K562 (cell line): ENCODE measurements around the gene IL37. TPM values are rescaled to one million over a fixed set of nuclear protein-coding genes. Genes with fewer than 3 reads are reported as not detected.

ENCODE experiments used
- CREB1 ChIP-seq, 2 experiments: sonication (generic) in 1 of 2; formaldehyde crosslinking in 1 of 2; IDR thresholded peaks; 2 replicates each; pipeline versions ENCODE4 v1.6.1 to v1.8.0; 2012 to 2022; ENCODE audit warnings: inconsistent platforms in 1 of 2, mild to moderate bottlenecking in 1 of 2, missing genetic modification reagents in 1 of 2, moderate library complexity in 1 of 2
- E2F8 ChIP-seq: fragments of 450-650 bp; IDR thresholded peaks from 2 replicates; pipeline ENCODE4 v1.7.1; 2018; ENCODE audit warnings: mild to moderate bottlenecking, low read depth; ENCODE audit not compliant: partially characterized antibody
- FOXK1 ChIP-seq: sonication (generic); formaldehyde crosslinking; IDR thresholded peaks from 2 replicates; pipeline ENCODE4 v1.8.0; 2022; ENCODE audit warnings: missing genetic modification reagents, mild to moderate bottlenecking, borderline replicate concordance
- FOXP4 ChIP-seq: sonication (generic); formaldehyde crosslinking; IDR thresholded peaks from 2 replicates; pipeline ENCODE4 v1.8.0; 2022; ENCODE audit warnings: mild to moderate bottlenecking, missing genetic modification reagents, borderline replicate concordance
- IRF2 ChIP-seq: sonication (generic); formaldehyde crosslinking; IDR thresholded peaks from 2 replicates; pipeline ENCODE4 v1.8.1; 2022; ENCODE audit warnings: mild to moderate bottlenecking, missing genetic modification reagents
- JUN ChIP-seq, 2 experiments: sonication (generic) in 1 of 2; formaldehyde crosslinking in 1 of 2; IDR thresholded peaks; 2 replicates each; pipeline versions ENCODE4 v1.6.1 to v1.8.0; 2012 to 2022; ENCODE audit warnings: borderline replicate concordance in 2 of 2, mild to moderate bottlenecking in 2 of 2, improper control_type of control experiment in 1 of 2, low read depth in 1 of 2, low read length in 1 of 2, missing genetic modification reagents in 1 of 2
- NCOA2 ChIP-seq, 2 experiments: fragments of 450-650 bp; IDR thresholded peaks; 2 replicates each; pipeline ENCODE4 v1.6.1; 2018; ENCODE audit warnings: mild to moderate bottlenecking in 2 of 2, moderate library complexity in 1 of 2; ENCODE audit not compliant: partially characterized antibody in 2 of 2
- NR2C2 ChIP-seq, 2 experiments: fragments of 200-800 bp in 1 of 2; sonication (Bioruptor generic) in 1 of 2; sonication (generic) in 1 of 2; formaldehyde crosslinking in 1 of 2; IDR thresholded peaks; 2 replicates each; pipeline versions ENCODE4 v1.6.1 to v1.8.0; 2016 to 2022; ENCODE audit warnings: mild to moderate bottlenecking in 1 of 2, missing compliant biosample characterization in 1 of 2, missing genetic modification characterization in 1 of 2, missing genetic modification reagents in 1 of 2
- RBBP5 ChIP-seq: fragments of 200-600 bp; sonication (generic); IDR thresholded peaks from 2 replicates; pipeline ENCODE4 v1.6.1; 2012; ENCODE audit warnings: borderline replicate concordance, mild to moderate bottlenecking, low read length, control low read depth, inconsistent platforms; ENCODE audit not compliant: insufficient read depth, poor library complexity, severe bottlenecking
- RNF219 ChIP-seq: fragments of 250-450 bp; sonication (Bioruptor Pico); IDR thresholded peaks from 2 replicates; pipeline ENCODE4 v1.5.0; 2022; ENCODE audit warnings: mild to moderate bottlenecking
- SAFB2 ChIP-seq: fragments of 200-400 bp; formaldehyde crosslinking; IDR thresholded peaks from 2 replicates; pipeline ENCODE4 v1.6.1; 2018; ENCODE audit warnings: borderline replicate concordance, low read length, low read depth, moderate library complexity; ENCODE audit not compliant: severe bottlenecking
- TAL1 ChIP-seq: fragments of 450-650 bp; IDR thresholded peaks from 2 replicates; pipeline ENCODE4 v1.6.1; 2016; ENCODE audit warnings: mild to moderate bottlenecking
- XRCC4 ChIP-seq: IDR thresholded peaks from one replicate; pipeline ENCODE4 v1.6.1; 2011; ENCODE audit not compliant: insufficient read depth, insufficient read length; ENCODE audit errors: extremely low read depth
- ZBTB33 ChIP-seq: sonication (generic); formaldehyde crosslinking; IDR thresholded peaks from 2 replicates; pipeline ENCODE4 v1.8.1; 2023; ENCODE audit warnings: mild to moderate bottlenecking, missing genetic modification reagents
- ZKSCAN8 ChIP-seq: fragments of 200-800 bp; sonication (Bioruptor generic); IDR thresholded peaks from 2 replicates; pipeline ENCODE4 v1.6.1; 2016; ENCODE audit warnings: missing genetic modification characterization, missing compliant biosample characterization
- polyA plus RNA-seq, 8 experiments: library from polyadenylated mRNA; depleted of rRNA in 4 of 8; stranded (reverse) in 5 of 8; unstranded in 3 of 8; fragments of >200 nt; fragmentation: Nextera tagmentation in 2 of 8; fragmentation: Illumina TruSeq in 1 of 8; extraction: Ambion mirVana in 2 of 8; extraction: Trizol in 1 of 8; gene quantifications; 2 replicates each; pipeline versions ENCODE4 v1.2.1 to v1.2.3, GENCODE V29; 2011 to 2014; ENCODE audit warnings: inconsistent platforms in 1 of 8, missing spikeins in 1 of 8
- total RNA-seq, 7 experiments: library from RNA; depleted of rRNA in 6 of 7; stranded (reverse); fragments of >200 nt in 6 of 7; fragmentation: Illumina TruSeq in 2 of 7; extraction: Trizol in 2 of 7; gene quantifications; 2 replicates each; pipeline versions ENCODE4 v1.2.1 to v1.2.3, GENCODE V29; 2011 to 2021; ENCODE audit warnings: low replicate concordance in 1 of 7

Gene IL37
- total and polyA plus RNA-seq, 9 of the 15 experiments (the other 6 are each of a cell fraction or from before 2014, with no cell fraction given) = not detected

GRCh38 chr2:112881217-112881985, 29.6 kb upstream of the IL37 start (continued):
- no peak for TF ChIP-seq ZBTB33 (CRISPR knock-in tag)
- no peak for TF ChIP-seq IRF2
- no peak for TF ChIP-seq RNF219 (CRISPR knock-in tag)
- no peak for TF ChIP-seq ZKSCAN8
- no peak for TF ChIP-seq CREB1 (IDR thresholded peaks at IDR 0.05)
- no peak for TF ChIP-seq CREB1 (CRISPR knock-in tag; IDR thresholded peaks at IDR 0.05)
- no peak for TF ChIP-seq E2F8
- TF ChIP-seq FOXK1 (CRISPR knock-in tag) = no peak
- TF ChIP-seq XRCC4 = no peak
- TF ChIP-seq FOXP4 (CRISPR knock-in tag) = no peak
- TF ChIP-seq RBBP5 = no peak
- TF ChIP-seq NR2C2 (CRISPR knock-in tag; IDR thresholded peaks at IDR 0.05) = no peak
- no peak for TF ChIP-seq NR2C2 (tag; IDR thresholded peaks at IDR 0.05)
- TF ChIP-seq JUN (IDR thresholded peaks at IDR 0.05; ENCODE audit: borderline replicate concordance, low read depth, low read length) = 0 out of 2 replicates have a peak, but pooled peaks have one; percentile 46
- no peak for TF ChIP-seq JUN (CRISPR knock-in tag; IDR thresholded peaks at IDR 0.05; ENCODE audit: borderline replicate concordance)
- TF ChIP-seq SAFB2 = no peak
- peak; percentile 19; the same call in 1 of the 2 replicates for TF ChIP-seq TAL1
- no peak for TF ChIP-seq NCOA2 (IDR thresholded peaks at IDR 0.05; ENCODE audit: partially characterized antibody in 2 of 2)
